ENCODE measurements around the gene KREMEN2. TPM values are rescaled to one million over a fixed set of nuclear protein-coding genes. Genes with fewer than 3 reads are reported as not detected.

The KREMEN2 gene
- total RNA-seq, 2 donors from 2014 or later = 5.0 to 8.4 TPM

DNA sequence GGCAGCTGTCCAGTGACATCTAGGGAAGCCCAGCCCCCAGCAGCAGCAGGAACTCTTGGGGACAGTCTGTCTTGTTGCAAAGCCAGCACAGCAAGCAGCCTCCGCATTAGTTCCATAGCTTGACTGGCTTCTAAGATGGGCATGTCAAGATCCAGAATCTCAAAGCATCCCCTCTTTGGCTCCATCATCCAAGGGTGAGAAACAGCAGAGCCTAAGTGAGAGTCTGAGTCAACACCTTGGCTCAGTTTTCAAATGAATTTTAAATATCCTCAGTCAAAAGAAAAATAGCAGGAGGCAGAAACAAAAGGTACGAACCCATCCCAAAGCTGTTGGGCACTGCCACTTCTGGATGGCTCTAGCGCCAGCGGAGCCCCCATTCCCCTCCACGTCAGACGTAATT, 50.9 kb downstream of the KREMEN2 start:
- peaks cover 20% of the 10 kb centered on the region for H3K27me3 Mint-ChIP-seq (ENCODE audit: insufficient read depth)
- Histone ChIP-seq H3K4me1 (ENCODE audit: control insufficient read depth, insufficient read depth, low read length) (peaks cover 7% of the 10 kb centered on the region), H3K36me3 (ENCODE audit: control insufficient read depth, insufficient read depth, low read length) (peaks cover 15% of the 10 kb centered on the region), H3K4me3 (ENCODE audit: low read length) (no peak overlapping the region), H3K9me3 (ENCODE audit: control insufficient read depth, low read length) (no peaks in the 10 kb centered on the region), H3K27ac (ENCODE audit: low read depth, low read length) (no peak overlapping the region), H3K9ac (ENCODE audit: extremely low read depth, low read length, poor library complexity, severe bottlenecking) (no peak overlapping the region), H3K27me3 (ENCODE audit: control insufficient read depth, insufficient read depth, low read length, poor library complexity, severe bottlenecking) (no peaks in the 10 kb centered on the region)
- no peaks in the 10 kb centered on the region for H3K9me3 Mint-ChIP-seq
- H3K4me1 Mint-ChIP-seq = peaks cover 38% of the 10 kb centered on the region
- DNase-seq = no peak
- no peak overlapping the region for H3K27ac Mint-ChIP-seq
- TF ChIP-seq, protein P1, sequence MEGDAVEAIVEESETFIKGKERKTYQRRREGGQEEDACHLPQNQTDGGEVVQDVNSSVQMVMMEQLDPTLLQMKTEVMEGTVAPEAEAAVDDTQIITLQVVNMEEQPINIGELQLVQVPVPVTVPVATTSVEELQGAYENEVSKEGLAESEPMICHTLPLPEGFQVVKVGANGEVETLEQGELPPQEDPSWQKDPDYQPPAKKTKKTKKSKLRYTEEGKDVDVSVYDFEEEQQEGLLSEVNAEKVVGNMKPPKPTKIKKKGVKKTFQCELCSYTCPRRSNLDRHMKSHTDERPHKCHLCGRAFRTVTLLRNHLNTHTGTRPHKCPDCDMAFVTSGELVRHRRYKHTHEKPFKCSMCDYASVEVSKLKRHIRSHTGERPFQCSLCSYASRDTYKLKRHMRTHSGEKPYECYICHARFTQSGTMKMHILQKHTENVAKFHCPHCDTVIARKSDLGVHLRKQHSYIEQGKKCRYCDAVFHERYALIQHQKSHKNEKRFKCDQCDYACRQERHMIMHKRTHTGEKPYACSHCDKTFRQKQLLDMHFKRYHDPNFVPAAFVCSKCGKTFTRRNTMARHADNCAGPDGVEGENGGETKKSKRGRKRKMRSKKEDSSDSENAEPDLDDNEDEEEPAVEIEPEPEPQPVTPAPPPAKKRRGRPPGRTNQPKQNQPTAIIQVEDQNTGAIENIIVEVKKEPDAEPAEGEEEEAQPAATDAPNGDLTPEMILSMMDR (conservative IDR thresholded peaks at IDR 0.05) = no peak
- peaks cover 23% of the 10 kb centered on the region for H3K36me3 Mint-ChIP-seq (ENCODE audit: low read depth)
- peak overlapping the region; percentile 88 for H3K4me3 Mint-ChIP-seq
- WGBS, 2 experiments (ENCODE audit: insufficient coverage in 1 of 2, insufficient read length in 1 of 2) = 93 to 94% methylated on average over 3 to 6 of the region's 6 CpGs

DNA sequence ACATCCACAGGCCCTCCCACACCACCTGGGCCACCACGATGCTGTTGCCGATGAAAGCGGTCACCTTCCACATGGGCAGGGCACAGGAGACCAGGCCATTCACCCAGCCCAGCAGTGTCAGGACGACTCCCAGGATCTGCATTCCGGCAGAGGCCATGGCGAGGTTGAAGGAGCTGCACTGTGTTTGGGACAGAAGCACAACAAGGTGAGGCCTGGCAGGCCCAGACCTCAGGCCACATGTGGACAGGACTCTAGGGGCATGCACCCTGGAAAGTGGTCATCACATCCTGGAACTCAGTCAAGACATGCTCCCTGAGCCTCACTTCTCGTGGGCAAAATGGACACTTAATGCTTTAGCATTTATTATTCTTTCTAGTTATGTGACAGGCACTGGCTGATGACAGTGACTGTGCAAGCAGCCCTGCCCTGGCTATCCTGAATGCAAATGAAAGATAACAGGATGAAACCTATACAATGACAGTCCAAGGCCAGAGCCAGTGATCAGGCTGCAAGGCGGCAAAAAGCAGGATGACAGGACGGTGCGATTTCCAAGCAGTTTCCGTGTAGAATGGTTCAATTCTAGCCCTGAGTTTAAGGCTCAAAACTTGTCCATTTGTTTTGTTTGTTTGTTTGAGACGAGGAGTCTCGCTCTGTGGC, 51.9 kb downstream of the KREMEN2 start:
- no peaks in the 10 kb centered on the region for H3K27me3 ChIP-seq (ENCODE audit: control insufficient read depth, insufficient read depth, low read length, poor library complexity, severe bottlenecking)
- Mint-ChIP-seq H3K9me3 (no peaks in the 10 kb centered on the region), H3K36me3 (ENCODE audit: low read depth) (peaks cover 23% of the 10 kb centered on the region), H3K27me3 (ENCODE audit: insufficient read depth) (peaks cover 20% of the 10 kb centered on the region), H3K4me3 (peak overlapping the region; percentile 88), H3K27ac (no peak overlapping the region), H3K4me1 (peaks cover 39% of the 10 kb centered on the region)
- peaks cover 5% of the 10 kb centered on the region for H3K4me1 ChIP-seq (ENCODE audit: control insufficient read depth, insufficient read depth, low read length)
- H3K9ac ChIP-seq (ENCODE audit: extremely low read depth, low read length, poor library complexity, severe bottlenecking) = no peak overlapping the region
- DNase-seq = no peak
- H3K4me3 ChIP-seq (ENCODE audit: low read length) = peak overlapping the region; percentile 97
- no peak overlapping the region for H3K27ac ChIP-seq (ENCODE audit: low read depth, low read length)
- TF ChIP-seq, protein P1 (conservative IDR thresholded peaks at IDR 0.05) = no peak
- H3K9me3 ChIP-seq (ENCODE audit: control insufficient read depth, low read length) = no peaks in the 10 kb centered on the region
- whole genome bisulfite sequencing, 2 experiments (ENCODE audit: insufficient coverage in 1 of 2, insufficient read length in 1 of 2) = 87 to 88% methylated on average over 10 to 13 of the region's 13 CpGs
- peaks cover 15% of the 10 kb centered on the region for H3K36me3 ChIP-seq (ENCODE audit: control insufficient read depth, insufficient read depth, low read length)

DNA sequence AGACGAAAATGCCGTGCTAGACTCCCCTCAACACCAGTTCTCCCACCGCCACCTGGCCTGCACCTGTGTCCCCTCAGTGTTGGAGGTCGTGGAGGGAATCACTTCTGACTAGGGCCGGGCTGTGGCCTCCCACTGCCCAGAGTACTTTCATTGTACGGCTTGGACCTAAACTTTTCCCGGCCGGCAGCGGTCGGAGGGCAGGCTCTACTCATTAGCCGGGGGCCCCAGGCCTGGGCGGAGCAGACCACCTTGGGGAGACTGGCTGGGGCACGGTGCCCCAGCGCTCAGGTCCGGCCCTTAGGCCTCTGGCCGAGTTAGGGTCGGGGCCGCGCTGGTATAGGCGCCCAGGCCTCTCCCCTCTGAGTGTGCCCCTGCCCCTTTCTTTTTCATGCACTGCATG, 53.3 kb downstream of the KREMEN2 start:
- Histone ChIP-seq H3K27ac (ENCODE audit: low read depth, low read length) (no peak overlapping the region), H3K36me3 (ENCODE audit: control insufficient read depth, insufficient read depth, low read length) (peaks cover 20% of the 10 kb centered on the region), H3K27me3 (ENCODE audit: control insufficient read depth, insufficient read depth, low read length, poor library complexity, severe bottlenecking) (no peaks in the 10 kb centered on the region), H3K4me3 (ENCODE audit: low read length) (peak overlapping the region; percentile 97), H3K9ac (ENCODE audit: extremely low read depth, low read length, poor library complexity, severe bottlenecking) (peak overlapping the region; percentile 93), H3K9me3 (ENCODE audit: control insufficient read depth, low read length) (no peaks in the 10 kb centered on the region), H3K4me1 (ENCODE audit: control insufficient read depth, insufficient read depth, low read length) (peaks cover 8% of the 10 kb centered on the region)
- Mint-ChIP-seq H3K36me3 (ENCODE audit: low read depth) (peaks cover 25% of the 10 kb centered on the region), H3K9me3 (no peaks in the 10 kb centered on the region), H3K4me1 (peaks cover 46% of the 10 kb centered on the region), H3K27ac (peak overlapping the region; percentile 91), H3K27me3 (ENCODE audit: insufficient read depth) (peaks cover 13% of the 10 kb centered on the region), H3K4me3 (peak overlapping the region; percentile 88)
- no peak for DNase-seq
- TF ChIP-seq, protein P1 (conservative IDR thresholded peaks at IDR 0.05) = no peak
- 1 to 2% methylated on average over 13 to 20 of the region's 20 CpGs for WGBS, 2 experiments (ENCODE audit: insufficient coverage in 1 of 2, insufficient read length in 1 of 2)

Other genes starting within 250 kb of the KREMEN2 start
- gene PRSS27, start 244.1 kb upstream of the KREMEN2 start, total RNA-seq = 1 to 10 TPM; 3.7 to 4.2 TPM
- gene SRRM2, start 211.6 kb upstream of the KREMEN2 start, total RNA-seq = 100 to 1,000 TPM; 843 to 876 TPM
- 100 to 1,000 TPM; 264 to 272 TPM for gene ELOB, start 187.0 kb upstream of the KREMEN2 start, total RNA-seq
- gene PRSS33, start 176.7 kb upstream of the KREMEN2 start, total RNA-seq = under 1 TPM in 1 of 2 donors, not detected in 1; 0.35 TPM
- not detected for gene PRSS41, start 165.8 kb upstream of the KREMEN2 start, total RNA-seq
- gene PRSS21, start 147.0 kb upstream of the KREMEN2 start, total RNA-seq = not detected
- not detected for gene ZG16B, start 134.0 kb upstream of the KREMEN2 start, total RNA-seq
- gene PRSS22, start 106.1 kb upstream of the KREMEN2 start, total RNA-seq = 1 to 10 TPM; 5.0 to 6.2 TPM
- 10 to 100 TPM; 30.9 to 35.5 TPM for gene FLYWCH2, start 81.1 kb upstream of the KREMEN2 start, total RNA-seq
- gene FLYWCH1, start 52.3 kb upstream of the KREMEN2 start, total RNA-seq = 10 to 100 TPM; 20.5 to 33.6 TPM
- 10 to 100 TPM; 30.5 to 32.0 TPM for gene PAQR4, start 5.1 kb downstream of the KREMEN2 start, total RNA-seq
- 100 to 1,000 TPM in 1 of 2 donors, 10 to 100 TPM in 1; 88.5 to 101 TPM for gene PKMYT1, start 16.2 kb downstream of the KREMEN2 start, total RNA-seq
- under 1 TPM in 1 of 2 donors, not detected in 1; 0.18 TPM for gene CLDN9, start 48.6 kb downstream of the KREMEN2 start, total RNA-seq
- gene CLDN6, start 53.9 kb downstream of the KREMEN2 start, total RNA-seq = 100 to 1,000 TPM; 404 to 572 TPM
- 10 to 100 TPM; 37.8 to 43.5 TPM for gene TNFRSF12A, start 56.1 kb downstream of the KREMEN2 start, total RNA-seq
- gene HCFC1R1, start 59.7 kb downstream of the KREMEN2 start, total RNA-seq = 10 to 100 TPM; 49.8 to 59.1 TPM
- 10 to 100 TPM; 45.8 to 52.4 TPM for gene THOC6, start 59.8 kb downstream of the KREMEN2 start, total RNA-seq
- gene BICDL2, start 72.7 kb downstream of the KREMEN2 start, total RNA-seq = 1 to 10 TPM; 4.7 to 8.2 TPM
- 1 to 10 TPM; 4.5 to 6.1 TPM for gene MMP25, start 82.3 kb downstream of the KREMEN2 start, total RNA-seq
- gene IL32, start 101.4 kb downstream of the KREMEN2 start, total RNA-seq = 1 to 10 TPM; 2.0 to 4.0 TPM
- gene ZSCAN10, start 135.0 kb downstream of the KREMEN2 start, total RNA-seq = 10 to 100 TPM; 36.6 to 70.0 TPM
- gene ZNF205, start 148.3 kb downstream of the KREMEN2 start, total RNA-seq = 10 to 100 TPM; 15.4 to 18.3 TPM
- 1 to 10 TPM; 5.1 to 6.3 TPM for gene ZNF213, start 170.8 kb downstream of the KREMEN2 start, total RNA-seq
- gene OR1F1, start 223.9 kb downstream of the KREMEN2 start, total RNA-seq = under 1 TPM in 1 of 2 donors, not detected in 1; 0.29 TPM